SK-N-SH treated with all-trans-retinoic acid at 6 μM for 48 hours (cell line): ENCODE data around the gene CCDC87.

ENCODE experiments used
- ARNTL ChIP-seq: fragments of 450-650 bp; formaldehyde crosslinking; IDR thresholded peaks from 2 replicates; pipeline ENCODE4 v1.5.0; 2020; ENCODE audit warnings: low read depth, mild to moderate bottlenecking, moderate library complexity, borderline replicate concordance
- CREB5 ChIP-seq: fragments of 250-450 bp; sonication (Bioruptor Pico); IDR thresholded peaks from 2 replicates; pipeline ENCODE4 v1.5.1; 2020; ENCODE audit warnings: low read depth, mild to moderate bottlenecking, moderate library complexity
- CSDC2 ChIP-seq: fragments of 250-450 bp; sonication (Bioruptor Pico); IDR thresholded peaks from 2 replicates; pipeline ENCODE4 v1.5.0; 2020; ENCODE audit warnings: mild to moderate bottlenecking, moderate library complexity
- SNAI2 ChIP-seq: fragments of 250-450 bp; sonication (Bioruptor Pico); IDR thresholded peaks from 2 replicates; pipeline ENCODE4 v1.5.0; 2020; ENCODE audit warnings: mild to moderate bottlenecking, moderate library complexity
- TCF4 ChIP-seq: fragments of 250-450 bp; sonication (Bioruptor Pico); IDR thresholded peaks from 2 replicates; pipeline ENCODE4 v1.8.0; 2021; ENCODE audit warnings: mild to moderate bottlenecking, moderate library complexity, borderline replicate concordance
- TF ChIP-seq, protein P1 (sequence below): fragments of 250-450 bp; sonication (Bioruptor Pico); IDR thresholded peaks from 2 replicates; pipeline ENCODE4 v1.5.1; 2021; ENCODE audit warnings: mild to moderate bottlenecking, moderate library complexity

GRCh38 chr11:66631883-66632282 is 39.0 kb upstream of the CCDC87 start:
- no peak for TF ChIP-seq SNAI2 (CRISPR knock-in tag)
- TF ChIP-seq, protein P1, sequence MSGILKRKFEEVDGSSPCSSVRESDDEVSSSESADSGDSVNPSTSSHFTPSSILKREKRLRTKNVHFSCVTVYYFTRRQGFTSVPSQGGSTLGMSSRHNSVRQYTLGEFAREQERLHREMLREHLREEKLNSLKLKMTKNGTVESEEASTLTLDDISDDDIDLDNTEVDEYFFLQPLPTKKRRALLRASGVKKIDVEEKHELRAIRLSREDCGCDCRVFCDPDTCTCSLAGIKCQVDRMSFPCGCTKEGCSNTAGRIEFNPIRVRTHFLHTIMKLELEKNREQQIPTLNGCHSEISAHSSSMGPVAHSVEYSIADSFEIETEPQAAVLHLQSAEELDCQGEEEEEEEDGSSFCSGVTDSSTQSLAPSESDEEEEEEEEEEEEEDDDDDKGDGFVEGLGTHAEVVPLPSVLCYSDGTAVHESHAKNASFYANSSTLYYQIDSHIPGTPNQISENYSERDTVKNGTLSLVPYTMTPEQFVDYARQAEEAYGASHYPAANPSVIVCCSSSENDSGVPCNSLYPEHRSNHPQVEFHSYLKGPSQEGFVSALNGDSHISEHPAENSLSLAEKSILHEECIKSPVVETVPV (CRISPR knock-in tag), result no peak
- TF ChIP-seq ARNTL (CRISPR knock-in tag), result no peak
- no peak for TF ChIP-seq TCF4
- TF ChIP-seq CREB5, result no peak
- no peak for TF ChIP-seq CSDC2 (CRISPR knock-in tag)
